ENCODE measurements around the gene GREM1. TPM values are rescaled to one million over a fixed set of nuclear protein-coding genes. Genes with fewer than 3 reads are reported as not detected.

The GREM1 gene
- total and polyA plus RNA-seq, 9 of the 15 experiments (the other 6 are each of a cell fraction or from before 2014, with no cell fraction given): 0.01 to 0.20 (median 0.06) TPM; not detected in 6

- Histone ChIP-seq H3K9me3 (replicated peaks; ENCODE audit: control insufficient read depth, insufficient read depth, low read depth, low read length) (no peaks in the 10 kb centered on the region), H4K20me1 (replicated peaks; ENCODE audit: control insufficient read depth, insufficient read depth, low read length) (no peaks in the 10 kb centered on the region), H3K27ac (ENCODE audit: extremely low read depth, low read depth, low read length) (no peak overlapping the region), H3K4me2 (ENCODE audit: insufficient read depth, low read length) (no peak overlapping the region), H2AFZ (ENCODE audit: low read depth, low read length) (no peak overlapping the region), H3K79me2 (ENCODE audit: control insufficient read depth, insufficient read depth, low read length) (no peaks in the 10 kb centered on the region), H3K27me3 (ENCODE audit: control insufficient read depth in 2 of 2, insufficient read depth in 2 of 2, low read length in 2 of 2) (peaks cover 10 to 17% of the 10 kb centered on the region in 2 experiments; a peak in 3 of 5 replicates), H3K36me3 (ENCODE audit: control insufficient read depth, insufficient read depth, low read length) (no peaks in the 10 kb centered on the region), H3K4me1 (replicated peaks in 1 of 2; ENCODE audit: control insufficient read depth in 2 of 2, insufficient read depth in 2 of 2, low read length in 2 of 2) (peaks cover 0 to 13% of the 10 kb centered on the region in 2 experiments; a peak in 2 of 5 replicates), H3K9ac (ENCODE audit: insufficient read depth in 1 of 2, low read depth in 2 of 2, low read length in 2 of 2) (no peak overlapping the region), H3K9me1 (ENCODE audit: control insufficient read depth, insufficient read depth, low read length) (no peaks in the 10 kb centered on the region), H3K4me3 (no peak overlapping the region)
- DNase-seq (ENCODE audit: extremely low read depth in 1 of 4, low spot score in 3 of 4) (no peak), FAIRE-seq (no peak), ATAC-seq (no peak)
- ChIA-PET POLR2A (no interaction called here), CTCF (ENCODE audit: low intra/inter-chr PET ratio) (no interaction called here)
- intact Hi-C loops (cut with micrococcal nuclease) (no loop called here), in situ Hi-C loops (cut with MboI) (no loop called here)
- WGBS (ENCODE audit: insufficient coverage, low coverage, missing lambda C conversion rate): 13% methylated on average over 21 of the region's 21 CpGs
- no peak for TF ChIP-seq JUN (IDR thresholded peaks at IDR 0.05; ENCODE audit: borderline replicate concordance, low read depth, low read length)
- TF ChIP-seq JUN (CRISPR knock-in tag; IDR thresholded peaks at IDR 0.05; ENCODE audit: borderline replicate concordance): no peak
- no peak for TF ChIP-seq KAT8 (IDR thresholded peaks at IDR 0.05; ENCODE audit: low read depth)
- no peak for TF ChIP-seq NFRKB (IDR thresholded peaks at IDR 0.05; ENCODE audit: low read depth)
- no peak for TF ChIP-seq ZNF239 (CRISPR knock-in tag; IDR thresholded peaks at IDR 0.05)
- TF ChIP-seq FOXJ2 (tag; IDR thresholded peaks at IDR 0.05): no peak
- TF ChIP-seq RHOXF2B (CRISPR knock-in tag; conservative IDR thresholded peaks at IDR 0.05): no peak
- TF ChIP-seq CBX1 (IDR thresholded peaks at IDR 0.05; ENCODE audit: low read depth): no peak
- no peak for TF ChIP-seq ZNF639 (CRISPR knock-in tag; conservative IDR thresholded peaks at IDR 0.05 in 1 of 2, IDR thresholded peaks at IDR 0.05 in 1 of 2)
- TF ChIP-seq TFAP4 (CRISPR knock-in tag; IDR thresholded peaks at IDR 0.05; ENCODE audit: borderline replicate concordance): no peak
- no peak for TF ChIP-seq CSDE1 (IDR thresholded peaks at IDR 0.05)
- TF ChIP-seq ATF7 (IDR thresholded peaks at IDR 0.05): no peak
- no peak for TF ChIP-seq GTF2E2 (tag; IDR thresholded peaks at IDR 0.05)
- TF ChIP-seq ZBTB11 (CRISPR knock-in tag; IDR thresholded peaks at IDR 0.05): no peak
- no TSS peak for BruUV-seq (replicated peaks)
These were observed 834 bp upstream of the GREM1 start for GRCh38 chr15:32716915-32717425.

All from K562 (cell line).